Immature natural killer cell (primary cell): ENCODE data around the gene ATG7. TPM values are rescaled to one million over a fixed set of nuclear protein-coding genes. Genes with fewer than 3 reads are reported as not detected.

Experiments used
- DNase-seq, 3 donors: peaks; one replicate each; pipeline ENCODE4 v3.0.0; 2022; ENCODE audit warnings: mixed read lengths in 1 of 3
- H3K27ac Mint-ChIP-seq, 6 donors: one replicate each; pipeline ENCODE4 v1.8.0; 2020; ENCODE audit warnings: mixed read lengths in 6 of 6, mild to moderate bottlenecking in 5 of 6, inconsistent platforms in 4 of 6, moderate library complexity in 3 of 6
- H3K27me3 Mint-ChIP-seq, 3 donors: one replicate each; pipeline ENCODE4 v1.8.0; 2020 to 2021; ENCODE audit warnings: low read depth in 3 of 3, mild to moderate bottlenecking in 3 of 3, mixed read lengths in 3 of 3, moderate library complexity in 3 of 3, inconsistent platforms in 1 of 3
- H3K36me3 Mint-ChIP-seq, 3 donors: one replicate each; pipeline ENCODE4 v1.8.0; 2020; ENCODE audit warnings: mixed read lengths in 3 of 3, inconsistent platforms in 2 of 3, mild to moderate bottlenecking in 2 of 3
- H3K4me1 Mint-ChIP-seq, 2 donors: one replicate each; pipeline ENCODE4 v1.8.0; 2020; ENCODE audit warnings: inconsistent platforms in 2 of 2, mild to moderate bottlenecking in 2 of 2, mixed read lengths in 2 of 2, moderate library complexity in 1 of 2
- H3K4me3 Mint-ChIP-seq, 5 donors: one replicate each; pipeline ENCODE4 v1.8.0; 2020; ENCODE audit warnings: mild to moderate bottlenecking in 5 of 5, mixed read lengths in 5 of 5, inconsistent platforms in 3 of 5, moderate library complexity in 3 of 5
- H3K9me3 Mint-ChIP-seq, 6 donors: one replicate each; pipeline ENCODE4 v1.8.0; 2020; ENCODE audit warnings: mild to moderate bottlenecking in 6 of 6, mixed read lengths in 6 of 6, inconsistent platforms in 4 of 6, moderate library complexity in 3 of 6
- polyA plus RNA-seq, 3 donors: library from polyadenylated mRNA; unstranded; fragments of 300-500 nt; fragmentation: Illumina TruSeq; gene quantifications; one replicate each; pipeline ENCODE4 v1.2.3, GENCODE V29; 2021

Gene ATG7
- polyA plus RNA-seq, 3 donors from 2014 or later = 12.9 to 22.1 (median 14.0) TPM

GRCh38 chr3:11606865-11607440, 334.8 kb downstream of the ATG7 start:
- Mint-ChIP-seq H3K4me1 (peaks cover 75 to 95% of the 10 kb centered on the region in 2 donors), H3K9me3 (no peaks in the 10 kb centered on the region), H3K4me3 (peak overlapping the region in 1 of 5 donors; percentile 9), H3K27me3 (peaks cover 0 to 3% (median 0%) of the 10 kb centered on the region in 3 donors), H3K27ac (peak overlapping the region; percentile 6 to 43 (median 22)), H3K36me3 (no peaks in the 10 kb centered on the region)
- no peak for DNase-seq

Other genes with a start within 250 kb of the ATG7 start
- under 1 TPM in 1 of 3 donors, not detected in 2; 0.97 TPM for gene HRH1, start 117.9 kb upstream of the ATG7 start, polyA plus RNA-seq